Posterior vena cava (tissue), 2 donors: ENCODE data around the gene LYSMD2. TPM values are rescaled to one million over a fixed set of nuclear protein-coding genes. Genes with fewer than 3 reads are reported as not detected.

Source experiments
- DNase-seq: peaks from one replicate; pipeline ENCODE4 v3.0.0-alpha.2; 2020; ENCODE audit warnings: low spot score
- intact Hi-C, 2 donors: fragments of 100-400 bp; cut with DNase I; formaldehyde crosslinking; loops; one replicate each; pipeline versions ENCODE4 v1.14.1 to v1.14.2; 2022 to 2023
- total RNA-seq, 2 donors: library from RNA; stranded (reverse); fragmentation: NEBNext Ultra II Directional; extraction: Animal tissue kit (Norgen Biotek cat#: 25700); gene quantifications; one replicate each; pipeline ENCODE4 v1.2.1, GENCODE V29; 2021
- donor health status: DM: yes; HTN: yes; CAD: no.
- donor health status: DM: yes; HTN: yes; CAD: no.

LYSMD2 gene
- total RNA-seq, 2 donors from 2014 or later = 8.7 to 10.5 TPM

GRCh38 chr15:51726302-51727073, 11.0 kb downstream of the LYSMD2 start:
- no peak for DNase-seq
- intact Hi-C loops = no loop called here

- intact Hi-C loops = no loop called here
- no peak for DNase-seq
These were observed 12.8 kb downstream of the LYSMD2 start for GRCh38 chr15:51724673-51725072.

GRCh38 chr15:51724199-51724598, 13.3 kb downstream of the LYSMD2 start:
- no peak for DNase-seq
- intact Hi-C loops = no loop called here

DNA sequence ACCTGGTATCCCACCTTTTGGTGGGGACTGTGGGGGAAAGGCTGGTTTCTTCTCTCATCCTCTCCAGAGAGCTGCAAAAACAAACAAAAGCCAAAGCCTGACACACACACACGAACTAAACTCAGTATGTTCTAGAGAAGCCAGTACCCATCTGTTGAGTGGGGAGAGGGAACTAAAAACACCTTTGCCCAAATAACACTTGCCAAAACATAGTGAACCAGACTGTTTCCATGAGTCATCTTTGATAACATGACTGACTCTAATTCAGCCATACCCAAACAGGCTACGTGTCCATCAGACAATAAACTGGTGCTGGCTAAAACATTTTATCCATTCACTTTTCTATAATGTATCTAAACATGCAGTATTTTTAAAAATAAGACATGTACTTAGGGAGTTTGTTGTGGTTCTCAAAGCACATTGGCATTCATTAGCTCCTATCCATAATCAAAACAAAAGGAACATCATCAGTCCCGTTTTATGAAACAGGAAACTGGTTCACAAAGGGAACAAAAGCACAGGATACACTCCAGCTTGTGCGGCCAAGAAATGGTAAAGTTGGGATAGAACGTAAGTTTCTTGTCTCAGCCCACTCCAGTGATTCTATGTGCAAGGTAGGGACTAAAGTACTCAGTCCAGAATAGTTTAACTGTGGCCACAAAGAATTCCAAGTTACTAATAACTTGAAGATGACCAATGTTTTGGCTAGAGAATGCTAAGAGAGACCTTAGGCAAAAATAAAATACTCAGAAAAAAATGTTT, 16.1 kb downstream of the LYSMD2 start:
- intact Hi-C loops = no loop called here
- DNase-seq = no peak

DNA sequence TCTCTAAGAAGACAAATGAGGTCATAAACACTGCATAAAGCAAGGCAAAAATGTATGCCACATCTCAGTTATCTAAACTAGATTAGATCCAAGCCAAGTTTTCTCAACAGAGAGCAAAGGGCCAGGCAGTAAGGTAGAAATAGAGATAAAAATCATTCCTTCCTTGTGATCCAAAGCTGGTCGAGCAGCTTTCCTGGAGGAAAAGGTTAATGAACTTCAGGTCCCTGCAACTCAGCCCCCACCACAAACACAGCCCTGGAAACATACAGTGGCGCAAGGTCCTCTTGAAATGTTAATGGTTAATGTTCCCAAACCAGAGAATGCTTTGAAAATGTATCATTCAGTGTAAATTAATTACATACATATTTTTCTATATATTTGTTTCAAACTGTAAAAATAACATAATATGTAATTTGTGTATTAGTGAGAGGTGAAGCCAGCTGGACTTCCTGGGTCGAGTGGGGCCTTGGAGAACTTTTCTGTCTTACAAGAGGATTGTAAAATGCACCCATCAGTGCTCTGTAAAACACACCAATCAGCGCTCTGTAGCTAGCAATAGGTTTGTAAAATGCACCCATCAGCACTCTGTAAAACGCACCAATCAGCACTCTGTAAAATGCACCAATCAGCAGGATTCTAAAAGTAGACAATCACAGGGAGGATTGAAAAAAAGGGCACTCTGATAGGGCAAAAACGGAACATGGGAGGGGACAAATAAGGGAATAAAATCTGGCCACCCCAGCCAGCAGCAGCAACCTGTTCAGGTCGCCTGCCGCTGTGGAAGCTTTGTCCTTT, 17.1 kb downstream of the LYSMD2 start:
- DNase-seq = no peak
- intact Hi-C loops = no loop called here

- intact Hi-C loops = no loop called here
These were observed 18.7 kb downstream of the LYSMD2 start for GRCh38 chr15:51718746-51719145.

DNA sequence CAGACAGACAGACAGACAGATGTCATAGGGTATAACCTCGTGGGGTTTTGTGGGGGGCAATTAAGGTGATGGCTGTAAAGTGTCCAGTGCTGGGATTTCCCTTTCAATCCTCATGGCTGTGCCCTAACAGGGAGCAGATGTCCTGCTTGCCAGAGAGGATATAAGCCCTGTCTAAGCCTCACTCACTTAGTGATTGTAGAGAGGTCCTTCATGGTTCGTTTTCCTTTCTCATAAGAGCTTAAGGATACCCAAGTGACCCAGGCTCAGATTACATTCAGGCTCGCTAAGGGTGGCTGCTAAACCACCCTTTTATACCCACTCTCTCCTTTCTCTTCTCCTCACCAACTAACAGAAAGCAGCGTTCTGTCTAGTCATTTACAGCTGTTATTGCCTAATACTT, 19.2 kb downstream of the LYSMD2 start:
- intact Hi-C loops = no loop called here
- no peak for DNase-seq

More at GRCh38 chr15:51718746-51719145, 18.7 kb downstream of the LYSMD2 start:
- no peak for DNase-seq

DNA sequence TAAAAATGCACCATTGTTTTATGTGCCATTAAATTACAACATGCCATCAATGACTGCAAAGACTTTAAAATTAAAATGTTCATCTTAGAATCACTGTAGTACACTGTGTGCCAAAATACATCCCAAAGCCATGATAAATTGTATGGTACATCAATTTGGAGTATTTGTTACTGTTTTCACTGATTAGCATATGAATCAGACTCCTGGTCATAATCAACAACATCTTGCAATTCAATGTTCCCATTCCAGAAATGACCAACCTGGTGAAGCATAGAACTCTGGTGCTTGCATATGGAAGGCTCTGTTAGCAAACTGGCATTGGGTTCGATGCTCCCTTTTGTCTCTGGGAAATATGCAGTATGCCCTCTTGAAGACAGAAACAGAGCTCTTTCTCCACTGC, 22.5 kb downstream of the LYSMD2 start:
- intact Hi-C loops = no loop called here
- no peak for DNase-seq

DNA sequence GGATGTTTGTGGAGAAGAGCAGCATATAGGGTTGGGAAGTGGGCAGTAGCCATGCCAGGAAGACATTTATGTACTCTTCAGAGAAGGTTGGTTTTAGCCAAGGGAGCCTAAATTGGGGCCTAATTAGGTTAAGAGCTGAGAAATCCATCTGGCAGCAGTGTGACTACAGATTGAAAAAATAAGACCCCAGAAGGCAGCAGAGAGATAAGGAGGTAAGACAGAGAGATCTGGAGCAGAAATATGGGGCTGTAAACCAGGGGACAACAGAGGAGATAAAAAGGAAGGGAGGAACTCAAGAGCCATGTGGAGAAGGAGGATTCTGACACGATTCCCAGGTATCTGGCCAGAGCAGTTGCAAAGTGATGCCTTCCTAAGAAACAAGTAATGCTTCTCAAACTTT, 23.3 kb downstream of the LYSMD2 start:
- no peak for DNase-seq
- intact Hi-C loops = no loop called here

DNA sequence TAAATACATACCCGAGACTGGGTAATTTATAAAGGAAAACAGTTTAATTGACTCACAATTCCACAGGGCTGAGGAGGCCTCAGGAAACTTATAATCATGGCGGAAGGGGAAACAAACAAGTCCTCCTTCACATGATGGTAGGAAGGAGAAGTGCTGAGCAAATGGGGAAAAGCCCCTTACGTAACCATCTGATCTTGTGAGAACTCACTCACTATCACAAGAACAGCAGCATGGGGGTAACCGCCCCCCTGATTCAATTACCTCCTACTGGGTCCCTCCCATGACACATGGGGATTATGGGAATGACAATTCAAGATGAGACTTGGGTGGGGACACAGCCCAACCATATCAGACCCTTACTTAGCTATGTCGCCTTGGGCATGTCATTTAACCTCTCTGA, 28.4 kb downstream of the LYSMD2 start:
- intact Hi-C loops = no loop called here
- DNase-seq = no peak

- intact Hi-C loops = no loop called here
- no peak for DNase-seq
These were observed 29.4 kb downstream of the LYSMD2 start for GRCh38 chr15:51708013-51708412.

DNA sequence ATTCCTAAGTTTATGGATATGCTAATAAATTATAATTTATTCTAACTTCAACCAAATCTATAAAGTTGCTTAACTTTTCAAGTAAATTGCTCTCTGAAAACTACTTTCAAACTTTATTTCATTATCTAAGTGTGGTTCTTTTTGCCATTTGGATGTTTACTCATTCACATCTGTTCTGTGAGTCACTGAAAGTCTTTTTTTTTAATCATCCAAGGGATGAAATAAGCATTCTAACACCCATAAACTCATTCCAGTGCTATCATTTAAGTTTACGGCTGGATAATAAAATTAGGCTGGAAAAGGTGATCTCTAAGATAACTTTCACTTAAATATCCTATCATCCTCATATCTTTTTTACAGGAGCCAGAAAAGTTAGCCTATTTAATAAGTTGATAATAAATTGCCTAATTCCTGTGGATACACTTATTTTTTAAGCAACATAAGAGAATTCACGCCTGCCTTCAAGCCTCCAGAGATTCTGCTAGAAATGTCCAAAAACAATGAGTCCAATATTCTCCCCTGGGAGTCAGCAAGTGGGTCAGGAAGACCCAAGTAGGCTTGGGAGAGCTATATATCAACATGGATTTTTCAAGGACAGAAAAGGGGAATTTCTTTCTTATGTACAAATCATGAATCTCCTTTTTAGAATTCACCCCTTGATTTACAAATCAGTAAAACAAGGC, 30.4 kb downstream of the LYSMD2 start:
- intact Hi-C loops = no loop called here
- DNase-seq = no peak

- intact Hi-C loops = no loop called here
- DNase-seq = no peak
These were observed 31.2 kb downstream of the LYSMD2 start for GRCh38 chr15:51706291-51706690.

DNA sequence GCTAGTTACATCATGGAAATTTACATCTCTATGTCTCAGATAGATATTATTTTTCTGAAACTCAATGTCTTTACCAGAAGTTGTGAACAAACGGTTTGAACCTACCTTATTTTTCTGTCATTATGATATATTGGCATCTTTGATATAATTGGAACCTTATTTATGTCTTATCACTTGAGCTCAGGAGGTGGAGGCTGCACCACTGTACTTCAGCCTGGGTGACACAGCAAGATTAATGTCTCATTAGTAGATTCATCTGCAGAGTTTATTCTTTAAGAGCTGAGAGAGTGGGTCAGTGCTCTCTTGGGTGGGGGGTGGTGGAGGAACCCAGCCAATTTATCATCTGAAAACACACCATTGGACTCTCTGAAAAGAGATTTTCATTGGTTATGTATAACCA, 34.7 kb downstream of the LYSMD2 start:
- intact Hi-C loops = no loop called here
- DNase-seq = no peak

DNA sequence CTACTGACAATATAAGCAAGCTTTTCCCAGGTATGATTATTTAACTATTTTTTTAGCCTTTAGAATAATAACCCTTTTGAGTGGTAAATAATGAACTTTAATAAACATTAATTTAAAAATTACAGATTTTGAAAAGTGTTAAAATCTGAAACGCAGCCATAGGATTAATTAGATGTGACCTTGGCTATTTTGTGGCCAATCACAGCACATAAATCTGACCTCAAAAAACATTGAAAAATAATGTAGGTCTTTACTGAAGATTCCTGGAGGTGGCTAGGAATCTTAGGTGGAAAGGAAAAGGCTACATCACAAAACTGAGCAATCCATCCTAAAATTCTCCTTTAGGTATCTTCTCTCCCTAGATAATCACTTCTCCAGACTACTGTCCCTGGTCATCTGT, 38.1 kb downstream of the LYSMD2 start:
- DNase-seq = no peak
- intact Hi-C loops = no loop called here

GRCh38 chr15:51697163-51697562, 40.3 kb downstream of the LYSMD2 start:
- intact Hi-C loops = no loop called here
- no peak for DNase-seq

DNA sequence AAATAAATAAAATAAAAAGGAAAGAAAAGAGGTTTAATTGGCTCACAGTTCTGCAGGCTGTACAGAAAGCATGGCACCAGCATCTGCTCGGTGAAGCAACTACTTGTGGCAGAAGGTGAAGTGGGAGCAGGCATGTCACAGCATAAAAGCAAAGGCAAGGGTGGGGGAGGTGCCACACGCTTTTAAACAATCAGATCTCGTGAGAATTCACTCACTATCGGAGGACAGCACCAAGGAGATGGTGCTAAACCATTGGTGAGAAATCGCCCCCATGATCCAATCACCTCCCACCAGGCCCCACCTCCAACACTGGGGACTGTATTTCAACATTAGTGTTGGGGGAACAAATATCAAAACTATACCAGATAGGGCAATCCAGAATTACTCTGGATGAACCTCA, 40.9 kb downstream of the LYSMD2 start:
- DNase-seq = no peak
- intact Hi-C loops = no loop called here

- no peak for DNase-seq
- intact Hi-C loops = no loop called here
These were observed 45.3 kb downstream of the LYSMD2 start for GRCh38 chr15:51692154-51692553.

DNA sequence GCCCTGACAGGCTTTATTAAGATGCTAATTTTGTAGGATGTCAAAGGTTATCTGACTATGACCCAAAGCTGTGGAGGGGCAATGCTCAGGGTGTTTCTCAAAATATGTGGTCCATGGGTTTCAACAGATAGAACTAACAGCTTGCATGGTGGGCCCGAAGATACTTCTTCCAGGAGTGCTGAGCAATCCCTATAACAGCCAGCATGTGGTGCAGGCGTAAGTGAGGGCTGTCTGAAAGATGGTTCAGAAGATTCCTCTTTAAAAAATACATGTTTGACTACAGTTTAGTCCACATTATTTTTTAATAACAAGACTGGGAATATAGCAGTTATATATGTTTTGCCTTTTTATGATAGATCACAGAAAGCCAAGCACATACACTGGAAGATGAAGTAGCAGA, 48.6 kb downstream of the LYSMD2 start:
- no peak for DNase-seq
- intact Hi-C loops = no loop called here

GRCh38 chr15:51687565-51687964, 49.9 kb downstream of the LYSMD2 start:
- DNase-seq = no peak

More at GRCh38 chr15:51687565-51687964, 49.9 kb downstream of the LYSMD2 start:
- intact Hi-C loops = no loop called here
